ENCODE measurements around the gene GPD1L. TPM values are rescaled to one million over a fixed set of nuclear protein-coding genes. Genes with fewer than 3 reads are reported as not detected.
A peak's percentile ranks its signal among the peaks of the same experiment; 100 is the strongest.
"Not testable (repeated sequence)": the region's sequence is repeated elsewhere in the genome, so short reads cannot be mapped to it uniquely, and the experiment has no call there.

Gene GPD1L
- total RNA-seq, 1 donor from 2014 or later, result 46.7 TPM

DNA sequence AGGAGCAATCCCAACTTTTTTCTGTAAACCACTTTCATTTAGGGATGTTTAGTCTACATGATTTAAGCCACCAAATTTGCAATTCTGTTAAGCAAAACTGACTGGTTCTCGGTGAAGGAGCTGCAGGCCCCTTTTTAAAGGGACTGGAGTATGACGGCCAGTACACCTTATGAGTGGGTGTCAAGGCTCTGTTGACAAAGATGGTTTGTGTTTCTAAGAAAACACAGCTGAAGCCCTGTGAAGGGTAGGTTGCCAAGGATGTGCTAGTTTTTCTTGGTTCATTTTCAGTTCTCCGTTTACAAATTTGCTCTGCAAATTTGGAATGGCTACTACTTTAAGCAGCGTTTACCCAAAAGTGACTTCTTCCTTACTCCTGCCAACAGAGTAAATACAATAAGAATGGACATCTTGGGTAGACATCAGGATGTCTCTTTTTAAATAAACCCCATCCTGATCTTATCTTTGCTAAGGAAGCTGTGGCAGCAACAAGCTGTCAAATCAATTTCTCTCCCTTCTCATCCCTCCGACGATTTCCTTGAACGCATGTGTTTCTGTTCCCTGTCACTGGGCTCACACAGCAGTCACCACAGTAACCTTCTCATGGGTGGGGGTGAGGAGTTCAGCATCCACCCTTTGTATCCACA lies 73.8 kb downstream of the GPD1L start:
- DNase-seq (ENCODE audit: low spot score), result no peak

DNA sequence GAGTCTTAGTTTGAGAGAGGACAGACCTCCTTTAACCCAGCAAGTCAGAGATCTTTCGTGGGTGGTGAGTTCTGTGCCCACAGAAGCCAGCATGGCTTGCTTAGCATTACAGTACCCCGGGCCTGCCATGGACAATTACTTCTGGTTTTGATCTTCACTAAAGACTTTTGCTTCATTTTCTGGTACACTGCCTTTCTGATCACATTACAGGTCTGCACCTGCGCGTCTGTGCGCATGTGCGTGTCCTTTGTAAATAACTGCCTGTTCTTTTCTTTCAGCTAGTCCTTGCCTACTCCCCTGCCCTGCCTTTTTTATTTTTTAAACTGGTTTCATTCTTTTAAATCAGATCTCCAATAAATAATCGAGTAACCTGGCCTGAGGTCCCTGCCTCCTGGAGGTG lies 74.9 kb downstream of the GPD1L start:
- no peak for DNase-seq (ENCODE audit: low spot score)

DNA sequence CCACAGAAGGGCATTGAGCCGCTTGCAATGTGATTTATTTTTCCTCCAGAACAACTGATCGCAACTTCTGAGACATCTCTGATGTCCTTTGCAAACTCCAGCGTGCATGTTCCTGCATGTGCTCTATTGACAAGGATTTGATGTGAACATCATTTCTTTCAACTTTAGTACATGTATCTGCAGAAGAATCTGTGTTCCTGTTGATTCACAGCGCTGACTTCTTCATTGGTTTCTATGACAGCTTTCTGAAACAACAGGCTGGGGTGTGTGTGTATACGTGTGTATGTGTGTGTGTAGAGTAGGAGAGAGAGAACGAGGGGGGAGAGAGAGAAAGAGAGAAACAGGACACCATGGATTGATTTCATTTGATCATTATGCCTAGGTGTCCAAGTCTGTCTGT lies 75.4 kb downstream of the GPD1L start:
- DNase-seq (ENCODE audit: low spot score), result peak; percentile 16

GRCh38 chr3:32184187-32184730 lies 77.8 kb downstream of the GPD1L start:
- no peak for DNase-seq (ENCODE audit: low spot score)

DNA sequence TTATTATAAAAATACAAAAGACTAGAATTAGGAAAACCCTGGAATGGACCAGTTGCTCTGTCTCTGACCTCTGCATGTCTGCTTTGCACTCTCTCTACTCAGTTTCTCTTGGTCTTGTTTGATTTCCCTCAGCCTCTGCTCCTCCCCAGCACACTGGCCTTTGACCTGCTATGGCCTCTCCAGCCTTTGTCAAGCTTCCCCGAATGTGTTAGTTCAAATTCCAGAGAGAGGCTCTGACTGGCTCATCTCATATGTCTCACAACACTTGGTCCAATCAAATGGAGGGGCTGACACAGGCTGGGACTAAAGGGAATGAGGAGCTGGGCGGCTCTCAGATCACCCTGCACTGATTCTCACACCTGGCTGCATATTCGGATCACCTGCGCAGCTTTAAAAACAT lies 79.7 kb downstream of the GPD1L start:
- no peak for DNase-seq (ENCODE audit: low spot score)

DNA sequence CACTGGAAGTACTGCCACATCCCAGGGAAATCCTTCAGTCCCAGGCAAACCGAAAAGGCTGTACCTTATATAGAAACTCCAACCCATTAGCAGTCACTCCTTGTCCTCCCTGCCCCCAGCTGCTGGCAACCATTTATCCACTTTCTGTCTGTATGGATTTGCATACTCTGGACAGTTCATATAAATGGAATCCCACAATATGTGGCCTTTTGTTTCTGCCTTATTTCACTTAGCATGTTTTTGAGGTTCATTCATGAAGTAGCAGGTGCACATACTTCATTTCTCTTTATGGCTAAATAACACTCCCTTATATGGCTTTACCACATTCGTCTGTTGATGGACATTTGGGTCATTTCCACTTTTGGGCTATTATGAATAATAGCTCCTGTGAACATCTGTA lies 80.5 kb downstream of the GPD1L start:
- DNase-seq (ENCODE audit: low spot score), result no peak

- no peak for DNase-seq (ENCODE audit: low spot score)
These were observed 83.3 kb downstream of the GPD1L start for GRCh38 chr3:32189693-32190092.

- not testable (repeated sequence) for DNase-seq (ENCODE audit: low spot score)
These were observed 84.1 kb downstream of the GPD1L start for GRCh38 chr3:32190556-32190955.

DNA sequence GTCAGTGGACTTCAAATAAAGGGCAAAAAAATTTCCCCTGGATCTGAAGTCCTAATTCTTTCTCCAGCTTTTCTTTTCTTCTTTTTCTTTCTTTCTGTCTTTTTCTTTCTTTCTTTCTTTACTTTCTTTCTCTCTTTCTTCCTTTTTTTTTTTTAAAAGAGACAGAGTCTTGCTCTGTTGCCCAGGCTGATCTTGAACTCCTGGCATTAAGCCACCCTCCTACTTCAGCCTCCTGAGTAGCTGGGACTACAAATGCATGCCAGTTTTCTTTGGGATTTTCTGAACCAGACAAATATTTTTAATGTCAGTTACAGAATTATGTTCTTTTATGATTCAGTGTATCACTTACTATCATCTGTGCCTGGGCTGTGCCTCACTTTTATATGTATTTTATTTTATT lies 86.7 kb downstream of the GPD1L start:
- DNase-seq (ENCODE audit: low spot score), result no peak

DNA sequence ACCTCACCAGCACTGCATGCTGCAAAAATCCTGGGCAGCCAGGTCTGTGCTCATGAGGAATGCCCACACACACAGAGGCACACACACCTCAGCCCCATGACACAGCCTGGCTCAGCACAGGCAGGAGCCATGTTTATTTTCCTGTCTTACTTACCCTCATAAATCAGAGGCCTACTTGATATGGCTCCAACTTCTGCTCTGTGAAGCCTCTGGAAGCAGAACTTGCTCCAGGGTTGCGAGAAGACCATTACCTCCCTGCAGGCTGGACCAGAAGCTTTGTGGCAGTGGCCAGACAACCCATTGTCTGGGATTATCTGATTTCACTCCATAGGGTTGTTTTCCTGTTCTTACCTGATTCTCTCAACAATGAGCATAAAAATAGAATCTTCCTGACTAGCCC lies 88.2 kb downstream of the GPD1L start:
- no peak for DNase-seq (ENCODE audit: low spot score)

- no peak for DNase-seq (ENCODE audit: low spot score)
These were observed 89.6 kb downstream of the GPD1L start for GRCh38 chr3:32195995-32196540.

DNA sequence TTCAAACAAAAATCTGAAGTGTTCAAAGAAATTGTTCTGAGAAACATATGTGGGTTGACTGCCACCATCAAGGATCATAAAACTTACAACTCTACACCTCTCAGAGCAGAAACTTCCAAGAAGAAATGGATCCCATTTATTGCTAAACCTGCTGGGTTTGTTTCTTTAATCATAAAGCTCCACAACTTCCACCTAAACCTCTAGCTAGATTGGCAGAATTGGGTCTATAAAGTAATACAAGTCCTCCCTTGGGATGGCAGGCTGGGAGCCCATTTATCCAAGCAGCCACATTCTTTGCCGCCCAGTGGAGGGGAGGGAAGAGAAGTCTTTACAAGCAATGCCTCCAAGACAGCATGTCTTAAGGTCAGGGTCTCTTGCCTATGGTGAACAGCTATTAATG lies 91.6 kb downstream of the GPD1L start:
- DNase-seq (ENCODE audit: low spot score), result no peak

- no peak for DNase-seq (ENCODE audit: low spot score)
These were observed 92.3 kb downstream of the GPD1L start for GRCh38 chr3:32198714-32199113.

- DNase-seq (ENCODE audit: low spot score), result no peak
These were observed 94.1 kb downstream of the GPD1L start for GRCh38 chr3:32200490-32200889.

- no peak for DNase-seq (ENCODE audit: low spot score)
These were observed 94.8 kb downstream of the GPD1L start for GRCh38 chr3:32200992-32201758.

DNA sequence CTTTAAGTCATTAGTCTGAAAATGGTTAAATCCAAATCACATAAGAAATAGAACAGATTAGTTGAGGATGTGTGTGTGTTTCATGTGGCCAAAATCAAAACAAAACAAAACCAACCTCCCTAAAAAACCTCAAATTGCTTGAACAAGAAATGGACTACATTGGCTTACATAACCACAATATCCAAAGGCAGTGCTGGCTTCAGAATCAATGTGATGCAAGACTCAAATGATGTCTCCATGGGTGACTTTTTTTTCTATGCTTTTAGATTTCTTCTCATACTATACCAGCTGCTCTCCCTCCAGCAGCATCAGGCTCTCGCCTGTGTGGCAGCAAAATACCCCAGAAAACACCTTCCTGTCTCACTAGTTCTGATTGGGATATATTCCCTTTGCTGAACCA lies 96.1 kb downstream of the GPD1L start:
- no peak for DNase-seq (ENCODE audit: low spot score)

DNA sequence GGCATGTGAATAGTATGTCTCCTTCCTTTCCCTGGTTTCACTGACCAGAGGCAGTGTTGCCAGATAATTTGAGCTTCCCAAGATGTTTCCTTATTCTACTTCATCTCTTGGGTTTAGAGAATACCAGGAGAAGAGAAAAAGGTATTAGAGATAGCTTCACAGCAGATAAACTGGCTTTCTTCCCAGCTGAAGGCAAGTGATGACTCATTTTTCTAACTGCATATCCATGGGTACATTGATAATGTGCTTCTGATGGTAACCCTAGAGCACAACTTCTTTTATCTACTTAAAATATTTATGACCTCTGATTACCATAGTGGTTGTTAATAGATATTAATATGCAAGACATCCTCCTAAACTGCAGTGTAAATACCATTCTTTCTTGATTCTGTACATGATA lies 97.4 kb downstream of the GPD1L start:
- DNase-seq (ENCODE audit: low spot score), result peak; percentile 92

GRCh38 chr3:32208447-32208846 lies 102.0 kb downstream of the GPD1L start:
- DNase-seq (ENCODE audit: low spot score), result no peak

DNA sequence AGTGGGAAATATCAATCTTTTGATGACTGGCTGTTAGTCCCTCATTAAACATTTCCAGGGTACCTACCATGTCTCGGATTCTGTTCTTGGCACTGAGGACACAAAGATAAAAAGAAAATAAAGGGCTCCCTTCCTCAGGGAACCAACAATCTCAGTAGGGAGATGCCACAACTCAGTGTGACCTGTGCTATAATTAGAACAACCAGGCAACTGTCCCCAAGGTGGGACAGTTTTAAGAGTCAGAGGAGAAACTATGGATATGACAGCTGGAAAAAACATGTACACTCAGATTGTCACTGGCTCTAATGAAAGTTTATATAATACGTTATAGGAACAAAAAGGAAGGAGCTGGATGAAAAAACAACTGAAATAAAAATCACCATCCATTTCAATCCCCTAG lies 108.8 kb downstream of the GPD1L start:
- no peak for DNase-seq (ENCODE audit: low spot score)

DNA sequence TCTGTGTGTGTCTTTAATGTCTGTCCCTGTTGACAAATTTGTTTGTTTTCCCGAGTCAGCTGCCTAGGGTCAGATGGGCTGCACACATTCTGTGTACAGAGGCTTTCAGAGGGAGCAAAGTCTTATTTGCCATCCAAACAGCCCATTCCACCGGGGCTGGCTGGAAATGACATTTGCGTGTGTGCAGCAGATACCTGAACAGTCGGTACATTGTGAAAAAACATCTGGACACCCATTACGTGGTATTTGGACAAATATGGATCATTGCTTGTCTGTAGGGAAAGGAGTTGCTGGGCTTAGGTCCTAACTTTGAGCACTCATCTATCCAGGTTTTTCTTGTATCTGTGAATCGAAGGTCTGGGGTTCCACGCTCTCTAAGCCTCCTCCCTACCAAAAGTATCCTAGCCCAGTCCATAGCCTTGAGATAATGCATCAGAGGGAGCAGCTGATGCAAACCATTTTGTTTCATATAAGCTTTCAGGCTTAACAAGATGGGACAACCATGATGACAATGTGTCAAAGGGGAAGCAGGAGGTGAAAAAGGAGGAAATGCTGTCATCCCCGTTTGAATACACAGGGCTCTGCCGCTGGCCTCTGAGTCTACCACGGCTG lies 109.9 kb downstream of the GPD1L start:
- DNase-seq (ENCODE audit: low spot score), result no peak

DNA sequence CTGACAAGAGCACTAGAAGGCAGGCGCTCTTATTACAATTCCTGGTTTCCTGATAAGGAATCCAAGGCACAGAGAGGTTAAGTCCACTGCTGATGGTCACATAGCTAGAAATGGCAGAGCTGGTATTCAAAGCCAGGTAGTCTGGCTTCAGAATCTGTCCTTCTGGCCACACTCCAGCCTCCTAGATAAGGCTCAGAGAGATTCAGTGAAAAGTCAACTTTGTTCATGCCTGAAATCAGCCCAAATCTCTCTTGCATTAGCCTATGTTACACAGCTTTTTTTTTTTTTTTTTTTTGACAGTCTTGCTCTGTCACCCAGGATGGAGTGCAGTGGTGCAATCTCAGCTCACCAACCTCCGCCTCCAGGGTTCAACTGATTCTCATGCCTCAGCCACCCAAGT lies 110.9 kb downstream of the GPD1L start:
- peak; percentile 21 for DNase-seq (ENCODE audit: low spot score)
